Left renal cortex interstitium (tissue), 4 donors: ENCODE results near the gene LEF1. TPM values are rescaled to one million over a fixed set of nuclear protein-coding genes. Genes with fewer than 3 reads are reported as not detected.

Experiments used
- DNase-seq, 4 donors: peaks; one replicate each; pipeline ENCODE4 v3.0.0-alpha.2; 2013; ENCODE audit warnings: low read depth in 4 of 4, low spot score in 2 of 4, missing footprints in 1 of 4
- polyA plus RNA-seq, 4 donors: library from polyadenylated mRNA; unstranded; fragments of 120-200 nt; gene quantifications; one replicate each; pipeline ENCODE4 v1.2.1, GENCODE V29; 2013; ENCODE audit not compliant: insufficient read length in 4 of 4

The LEF1 gene
- 10 to 100 TPM; 65.2 to 76.9 (median 71.2) TPM for polyA plus RNA-seq

- peak in 2 of 4 donors; percentile 68 to 72 for DNase-seq
Observed at GRCh38 chr4:108168671-108169523, at the start of gene LEF1. Gene LEF1 (minus strand): TSS chr4:108168932. CDS start chr4:108167767, 1,165 bp downstream.

- DNase-seq = no peak
Observed at GRCh38 chr4:108216510-108216909, 47.8 kb upstream of the LEF1 start.

- DNase-seq = no peak
Observed at GRCh38 chr4:108215055-108215454, 46.3 kb upstream of the LEF1 start.

DNA sequence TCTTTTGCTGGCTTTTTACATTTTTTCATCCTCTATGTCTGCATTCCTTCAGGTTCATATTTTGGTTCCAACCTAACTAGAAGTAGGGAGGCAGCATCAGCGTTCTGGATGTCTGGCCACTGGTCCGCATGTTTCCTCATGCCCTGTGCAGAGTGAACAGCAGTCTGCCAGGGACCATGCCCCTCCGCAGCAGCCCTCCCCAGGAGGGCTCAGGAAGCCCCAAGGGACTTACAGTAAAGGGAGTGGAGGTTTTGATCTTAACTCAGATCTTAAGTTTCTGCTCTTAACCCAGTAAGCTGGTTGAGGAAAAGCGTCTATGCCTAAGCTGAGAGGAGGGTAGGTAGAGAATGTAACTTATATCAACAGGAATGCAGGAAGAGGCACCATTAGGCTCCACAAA lies 45.0 kb upstream of the LEF1 start:
- no peak for DNase-seq

DNA sequence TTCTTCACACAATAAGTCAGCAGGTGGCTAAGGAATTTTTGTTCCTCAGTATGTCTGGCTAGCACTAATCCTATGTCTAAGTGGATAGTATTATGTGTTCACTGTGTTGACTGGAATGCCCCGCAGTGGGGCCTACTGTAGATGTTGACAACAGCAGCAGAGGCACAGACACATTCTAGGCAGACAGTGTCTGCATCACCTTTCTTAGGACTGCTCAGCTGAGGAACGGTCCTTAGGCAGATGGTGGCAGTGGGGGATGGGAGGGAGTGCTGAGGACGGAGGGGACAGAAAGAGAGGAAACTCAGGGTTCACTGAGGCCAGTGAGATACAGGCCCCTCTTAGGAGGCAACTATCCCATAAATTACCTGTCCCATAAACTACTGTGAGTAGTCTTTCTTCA lies 44.6 kb upstream of the LEF1 start:
- DNase-seq = no peak

- no peak for DNase-seq
Observed at GRCh38 chr4:108210989-108211835, 42.5 kb upstream of the LEF1 start.

- DNase-seq = no peak
Observed at GRCh38 chr4:108209489-108209888, 40.8 kb upstream of the LEF1 start.

- DNase-seq = no peak
Observed at GRCh38 chr4:108205859-108206258, 37.1 kb upstream of the LEF1 start.

DNA sequence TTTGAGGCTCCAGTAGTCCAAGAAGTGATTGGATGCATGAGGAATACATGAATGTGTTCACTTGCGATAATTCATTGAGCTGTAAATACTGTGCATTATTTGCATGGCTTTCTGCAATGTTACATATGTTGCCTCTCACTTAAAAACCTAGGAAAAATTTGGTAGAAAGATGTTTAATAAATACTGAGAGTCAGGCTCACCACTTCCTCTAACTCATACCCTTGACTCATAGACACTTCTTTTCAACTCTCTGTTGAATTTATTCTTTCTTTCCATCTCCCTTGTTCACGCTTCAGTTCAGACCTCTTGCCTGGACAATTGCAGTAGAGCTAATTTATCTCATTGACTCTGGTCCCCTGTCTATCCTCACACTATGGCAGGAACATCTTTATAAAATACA lies 35.8 kb upstream of the LEF1 start:
- DNase-seq = no peak

GRCh38 chr4:108203377-108203776 lies 34.6 kb upstream of the LEF1 start:
- DNase-seq = no peak

DNA sequence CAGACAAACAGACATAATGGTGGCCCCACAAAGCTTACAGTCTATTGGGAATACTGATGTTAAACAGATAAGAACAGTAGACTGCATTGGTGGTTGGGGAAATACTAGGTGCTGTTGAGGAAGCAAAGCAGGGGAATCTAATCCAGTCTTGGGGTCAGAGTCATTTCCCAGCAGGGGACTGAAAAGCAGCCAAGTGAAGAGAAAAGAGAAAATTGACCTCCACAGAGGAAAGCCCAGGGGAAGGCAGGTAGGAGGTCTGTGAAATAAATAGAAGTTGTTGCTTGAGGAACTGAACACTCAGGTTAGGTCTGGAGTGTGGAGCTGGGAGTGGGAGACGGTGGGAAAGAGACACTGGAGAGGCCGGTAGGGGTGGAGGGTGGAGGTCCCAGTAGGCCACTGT lies 33.0 kb upstream of the LEF1 start:
- no peak for DNase-seq

GRCh38 chr4:108199881-108200280 lies 31.1 kb upstream of the LEF1 start:
- no peak for DNase-seq

- DNase-seq = no peak
Observed at GRCh38 chr4:108193886-108194672, 25.3 kb upstream of the LEF1 start.

DNA sequence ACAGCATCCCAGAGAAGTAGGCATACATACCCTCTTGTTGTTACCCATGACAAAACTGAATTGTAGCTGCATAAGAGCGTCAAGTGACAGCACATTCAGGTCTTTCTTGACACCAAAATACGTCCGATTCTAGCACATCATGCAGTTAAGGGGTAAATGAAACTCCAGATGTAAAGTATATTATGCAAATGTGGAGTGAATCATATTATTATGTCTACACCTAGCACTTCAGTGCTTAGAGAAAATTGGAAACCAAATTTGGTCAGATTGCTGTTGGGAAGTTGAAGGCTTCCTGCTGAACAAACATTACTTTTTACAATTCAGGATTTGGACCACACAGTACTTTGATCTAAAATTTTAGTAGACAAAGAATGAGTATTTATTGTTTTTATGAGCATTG lies 24.2 kb upstream of the LEF1 start:
- peak in 1 of 4 donors; percentile 29 for DNase-seq

- DNase-seq = no peak
Observed at GRCh38 chr4:108192056-108192455, 23.3 kb upstream of the LEF1 start.

- no peak for DNase-seq
Observed at GRCh38 chr4:108191269-108191914, 22.7 kb upstream of the LEF1 start.

DNA sequence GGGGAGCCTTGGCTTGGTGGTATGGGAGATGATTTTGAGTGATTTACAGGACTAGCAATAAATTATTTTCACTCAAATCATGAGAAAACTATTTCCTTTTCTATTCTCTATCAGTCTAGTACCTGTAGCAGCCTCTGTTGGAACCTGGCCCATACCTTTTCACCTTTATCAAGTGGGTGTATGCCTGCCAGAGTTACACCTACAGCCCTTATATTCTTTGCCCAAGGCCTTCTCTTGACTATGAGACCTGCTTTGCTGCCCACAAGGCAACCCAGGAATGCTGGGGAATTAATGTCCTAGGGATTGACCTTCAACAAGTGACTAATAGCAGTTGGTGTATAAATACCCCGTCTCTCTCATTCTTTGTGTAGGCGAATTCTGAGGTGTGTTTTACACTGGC lies 20.0 kb upstream of the LEF1 start:
- DNase-seq = no peak

GRCh38 chr4:108185252-108185651 lies 16.5 kb upstream of the LEF1 start:
- DNase-seq = no peak

- no peak for DNase-seq
Observed at GRCh38 chr4:108184453-108185049, 15.8 kb upstream of the LEF1 start.

- no peak for DNase-seq
Observed at GRCh38 chr4:108181704-108182103, 13.0 kb upstream of the LEF1 start.
